H1 (cell line): ENCODE results near the gene PRRT2. TPM values are rescaled to one million over a fixed set of nuclear protein-coding genes. Genes with fewer than 3 reads are reported as not detected.

Source experiments
- HDAC6 ChIP-seq: IDR thresholded peaks from one replicate; pipeline ENCODE4 v1.7.1; 2012; ENCODE audit warnings: low read depth, mild to moderate bottlenecking, inconsistent platforms, low read length, moderate library complexity
- MAFK ChIP-seq: IDR thresholded peaks from 2 replicates; pipeline ENCODE4 v1.6.1; 2012; ENCODE audit warnings: low read depth, mild to moderate bottlenecking, improper control_type of control experiment, low read length
- NRF1 ChIP-seq: IDR thresholded peaks from 2 replicates; pipeline ENCODE4 v1.6.1; 2011; ENCODE audit warnings: mild to moderate bottlenecking, low read depth, low read length, improper control_type of control experiment
- RXRA ChIP-seq: IDR thresholded peaks from 2 replicates; pipeline ENCODE4 v1.6.1; 2011; ENCODE audit warnings: low read depth, mild to moderate bottlenecking, low read length, moderate library complexity; ENCODE audit not compliant: insufficient read depth
- polyA plus RNA-seq, 7 experiments: library from polyadenylated mRNA; depleted of rRNA in 3 of 7; stranded (reverse) in 5 of 7; unstranded in 2 of 7; fragments of >200 nt in 5 of 7; fragments of 200-250 nt in 2 of 7; gene quantifications; 1 replicate in 5 of 7; 2 replicates in 1 of 7; 4 replicates in 1 of 7; pipeline versions ENCODE4 v1.2.1 to v1.2.3, GENCODE V29; 2011 to 2013; ENCODE audit warnings: missing spikeins in 2 of 7, mixed read lengths in 2 of 7
- total RNA-seq: library from RNA; stranded (reverse); fragmentation: NEBNext Ultra II Directional; extraction: Animal tissue kit (Norgen Biotek cat#: 25700); gene quantifications from 2 replicates; pipeline ENCODE4 v1.2.1, GENCODE V29; 2021

The PRRT2 gene
- total and polyA plus RNA-seq, 2 of the 8 experiments (the other 6 are each of a cell fraction or from before 2014, with no cell fraction given), result 12.8 to 32.6 TPM

GRCh38 chr16:29854520-29855100 lies 42.6 kb downstream of the PRRT2 start (continued):
- no peak for TF ChIP-seq RXRA
- no peak for TF ChIP-seq HDAC6
- TF ChIP-seq MAFK, result no peak
- no peak for TF ChIP-seq NRF1
